CD4-positive, alpha-beta T cell (primary cell): Measurements from ENCODE around the gene ABHD14A. TPM values are rescaled to one million over a fixed set of nuclear protein-coding genes. Genes with fewer than 3 reads are reported as not detected.

Source experiments
- ATAC-seq: fragments of 200-7000 bp; cut with Tn5 transposase; one replicate; pipeline ENCODE4 v1.10.0; 2022; ENCODE audit warnings: mild to moderate bottlenecking; ENCODE audit not compliant: poor library complexity
- CTCF ChIA-PET: fragments of 350-600 bp; sonication (Branson Sonifier 250); formaldehyde crosslinking; loops from one replicate; lab custom pipeline; 2021; ENCODE audit warnings: antibody characterized with exemption, inconsistent platforms; lab: Charles Lee
- POLR2A ChIA-PET: fragments of 350-600 bp; sonication (Branson Sonifier 250); formaldehyde crosslinking; loops from one replicate; lab custom pipeline; 2021; ENCODE audit warnings: antibody characterized with exemption, inconsistent platforms; lab: Charles Lee
- DNase-seq, 14 experiments: peaks; one replicate each; pipeline ENCODE4 v3.0.0-alpha.2; 2013 to 2020; ENCODE audit warnings: mixed read lengths in 2 of 14
- H3K27ac ChIP-seq, 2 donors: one replicate each; pipeline versions ENCODE4 v1.5.1 to v1.7.0; 2013; ENCODE audit warnings: low read length in 2 of 2, low read depth in 1 of 2, mild to moderate bottlenecking in 1 of 2
- H3K27me3 ChIP-seq, 2 experiments: 1 replicate in 1 of 2; 2 replicates in 1 of 2; pipeline versions ENCODE4 v1.6.1 to v1.7.0; 2013; ENCODE audit warnings: low read length in 2 of 2, control low read depth in 1 of 2, mild to moderate bottlenecking in 1 of 2, moderate library complexity in 1 of 2; ENCODE audit not compliant: insufficient read depth in 2 of 2, control insufficient read depth in 1 of 2
- H3K36me3 ChIP-seq: one replicate; pipeline ENCODE4 v1.6.1; 2013; ENCODE audit warnings: low read length, control low read depth; ENCODE audit not compliant: insufficient read depth
- H3K4me1 ChIP-seq: one replicate; pipeline ENCODE4 v1.6.1; 2013; ENCODE audit warnings: low read length, control low read depth; ENCODE audit not compliant: insufficient read depth
- H3K4me3 ChIP-seq: one replicate; pipeline ENCODE4 v1.5.1; 2013; ENCODE audit warnings: mild to moderate bottlenecking, low read length, moderate library complexity
- H3K9me3 ChIP-seq, 2 experiments: 1 replicate in 1 of 2; 2 replicates in 1 of 2; pipeline versions ENCODE4 v1.6.1 to v1.7.0; 2013; ENCODE audit warnings: low read length in 2 of 2, mild to moderate bottlenecking in 2 of 2, control low read depth in 1 of 2, moderate library complexity in 1 of 2; ENCODE audit not compliant: control insufficient read depth in 1 of 2, insufficient read depth in 1 of 2
- H3K27ac Mint-ChIP-seq: one replicate; pipeline ENCODE4 v1.8.0; 2020; ENCODE audit warnings: mixed read lengths
- H3K27me3 Mint-ChIP-seq: one replicate; pipeline ENCODE4 v1.8.0; 2021; ENCODE audit warnings: mixed read lengths
- H3K36me3 Mint-ChIP-seq: one replicate; pipeline ENCODE4 v1.8.0; 2021; ENCODE audit warnings: low read depth, mixed read lengths
- H3K4me1 Mint-ChIP-seq: one replicate; pipeline ENCODE4 v1.8.0; 2021; ENCODE audit warnings: low read depth, mixed read lengths
- H3K4me3 Mint-ChIP-seq: one replicate; pipeline ENCODE4 v1.8.0; 2020; ENCODE audit warnings: mild to moderate bottlenecking, mixed read lengths
- H3K9me3 Mint-ChIP-seq: one replicate; pipeline ENCODE4 v1.8.0; 2020; ENCODE audit warnings: mixed read lengths
- intact Hi-C, 2 experiments: fragments of 100-400 bp; cut with DNase I in 1 of 2; cut with micrococcal nuclease in 1 of 2; formaldehyde crosslinking; loops; one replicate each; pipeline versions ENCODE4 v1.15.1 to v1.9.0; 2023 to 2025; cut with DNase I, micrococcal nuclease
- total RNA-seq, 174 experiments: library from RNA in 2 of 174; stranded (reverse) in 2 of 174; gene quantifications; one replicate each; pipeline ENCODE4 v1.2.3 and lab custom pipeline; 2021 to 2026
- TF ChIP-seq, protein P1 (sequence below): fragments of 200-600 bp; IDR thresholded peaks from one replicate; pipeline ENCODE4 v1.8.0; 2022; ENCODE audit warnings: antibody characterized with exemption, mild to moderate bottlenecking

The ABHD14A gene
- total RNA-seq, 2 experiments from 2014 or later: 9.5 to 10.6 TPM

DNA sequence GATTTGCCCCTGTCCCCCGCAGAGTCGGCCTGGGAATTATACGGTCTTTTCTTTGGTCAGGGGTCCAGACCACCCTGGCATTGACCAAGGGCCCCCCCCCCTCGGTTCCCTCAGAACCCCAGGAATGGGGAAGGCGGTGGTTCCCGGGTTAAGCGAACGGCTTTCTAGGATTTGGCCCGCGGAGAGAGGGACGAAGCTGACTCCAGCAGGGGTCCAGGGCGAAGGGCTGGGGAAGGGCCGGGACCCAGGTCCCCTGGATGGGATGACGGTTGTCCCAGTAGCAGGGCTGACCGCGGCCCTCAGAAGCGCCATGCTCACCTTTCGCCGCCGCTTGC lies 33.4 kb upstream of the ABHD14A start:
- Histone ChIP-seq H3K4me1 (peaks cover 32% of the 10 kb centered on the region), H3K27me3 (no peaks in the 10 kb centered on the region), H3K4me3 (peak overlapping the region; percentile 89), H3K36me3 (peaks cover 29% of the 10 kb centered on the region), H3K9me3 (no peaks in the 10 kb centered on the region), H3K27ac (peak overlapping the region in 1 of 2 donors; percentile 3)
- Mint-ChIP-seq H3K27ac (peak overlapping the region; percentile 81), H3K4me3 (peak overlapping the region; percentile 95), H3K4me1 (peaks cover 36% of the 10 kb centered on the region), H3K27me3 (no peaks in the 10 kb centered on the region), H3K9me3 (no peaks in the 10 kb centered on the region), H3K36me3 (peaks cover 46% of the 10 kb centered on the region)
- intact Hi-C loops: loop anchor here in 1 of 2 experiments (5.0 to 10.0 kb wide), 2 partner anchors 439 to 557 kb away; partner anchors contain the start of genes DCAF1 and MANF
- ChIA-PET POLR2A (interaction anchor here (0.6 to 3.4 kb wide), 11 partner anchors 26 to 116 kb away, joined by 3 to 35 read pairs (median 5); partner anchors contain the start of genes ABHD14A, ABHD14B, ACY1 and PCBP4), CTCF (interaction anchor here (0.6 to 2.5 kb wide), 9 partner anchors 16 to 1461 kb away, joined by 3 to 18 read pairs (median 6); partner anchors contain the start of genes ABHD14B, ACY1 and RPL29)
- DNase-seq (no peak), ATAC-seq (no peak)
- TF ChIP-seq, protein P1, sequence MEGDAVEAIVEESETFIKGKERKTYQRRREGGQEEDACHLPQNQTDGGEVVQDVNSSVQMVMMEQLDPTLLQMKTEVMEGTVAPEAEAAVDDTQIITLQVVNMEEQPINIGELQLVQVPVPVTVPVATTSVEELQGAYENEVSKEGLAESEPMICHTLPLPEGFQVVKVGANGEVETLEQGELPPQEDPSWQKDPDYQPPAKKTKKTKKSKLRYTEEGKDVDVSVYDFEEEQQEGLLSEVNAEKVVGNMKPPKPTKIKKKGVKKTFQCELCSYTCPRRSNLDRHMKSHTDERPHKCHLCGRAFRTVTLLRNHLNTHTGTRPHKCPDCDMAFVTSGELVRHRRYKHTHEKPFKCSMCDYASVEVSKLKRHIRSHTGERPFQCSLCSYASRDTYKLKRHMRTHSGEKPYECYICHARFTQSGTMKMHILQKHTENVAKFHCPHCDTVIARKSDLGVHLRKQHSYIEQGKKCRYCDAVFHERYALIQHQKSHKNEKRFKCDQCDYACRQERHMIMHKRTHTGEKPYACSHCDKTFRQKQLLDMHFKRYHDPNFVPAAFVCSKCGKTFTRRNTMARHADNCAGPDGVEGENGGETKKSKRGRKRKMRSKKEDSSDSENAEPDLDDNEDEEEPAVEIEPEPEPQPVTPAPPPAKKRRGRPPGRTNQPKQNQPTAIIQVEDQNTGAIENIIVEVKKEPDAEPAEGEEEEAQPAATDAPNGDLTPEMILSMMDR: no peak

DNA sequence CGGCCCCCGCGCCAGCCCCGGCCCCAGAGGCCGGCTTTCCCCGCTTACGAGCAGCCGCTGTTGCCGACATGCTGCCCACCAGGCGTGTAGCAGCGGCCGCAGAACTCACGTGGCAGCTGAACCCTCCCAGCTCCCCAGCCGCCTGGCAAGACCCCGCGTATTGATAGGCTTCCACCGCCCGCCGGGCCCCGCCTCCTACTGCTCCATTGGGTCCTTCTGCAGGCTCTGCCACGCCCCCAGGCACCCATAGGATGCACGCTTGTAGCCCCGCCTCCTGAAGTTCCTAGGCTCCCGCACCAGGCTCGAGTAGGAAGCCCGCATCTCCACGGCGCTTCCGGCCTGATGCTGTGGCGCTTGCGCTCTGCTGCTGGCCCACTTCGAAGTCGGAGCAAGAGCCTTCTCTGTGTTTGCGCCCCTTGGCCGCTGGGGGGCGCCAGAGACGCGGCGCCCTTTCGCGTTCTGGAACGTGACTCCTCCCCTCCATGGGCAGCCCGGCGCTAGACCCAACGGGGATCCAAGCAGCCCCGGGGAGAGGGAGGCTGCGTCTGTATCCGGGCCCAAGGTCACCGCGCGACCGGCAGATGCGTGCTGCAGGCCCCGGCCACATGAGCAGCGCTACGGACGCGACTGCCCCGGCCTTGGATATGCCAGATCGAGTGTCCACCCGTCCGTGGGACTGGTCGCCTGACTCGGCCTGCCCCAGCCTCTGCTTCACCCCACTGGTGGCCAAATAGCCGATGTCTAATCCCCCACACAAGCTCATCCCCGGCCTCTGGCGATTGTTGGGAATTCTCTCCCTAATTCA lies 32.9 kb upstream of the ABHD14A start, which contains the start of the genes PARP3 and RRP9:
Gene PARP3, plus strand, starts transcription at position 566 of the 805 bp plus-strand sequence. CDS start 993 bp downstream, outside the sequence.
Gene RRP9, minus strand, starts transcription at position 107 of the 805 bp plus-strand sequence. Its CDS starts 37 bp downstream, at position 70.
- Histone ChIP-seq H3K36me3 (peaks cover 23% of the 10 kb centered on the region), H3K27ac (peak within 1 kb of the TSS; percentile 39 to 71), H3K4me1 (peaks cover 32% of the 10 kb centered on the region), H3K9me3 (no peaks in the 10 kb centered on the region), H3K4me3 (peak within 1 kb of the TSS; percentile 89), H3K27me3 (no peaks in the 10 kb centered on the region)
- Mint-ChIP-seq H3K9me3 (no peaks in the 10 kb centered on the region), H3K27ac (peak within 1 kb of the TSS; percentile 81), H3K27me3 (no peaks in the 10 kb centered on the region), H3K4me1 (peaks cover 36% of the 10 kb centered on the region), H3K4me3 (peak within 1 kb of the TSS; percentile 95), H3K36me3 (peaks cover 40% of the 10 kb centered on the region)
- intact Hi-C loops: loop anchor here (1.0 to 10.0 kb wide), 9 partner anchors 32 to 557 kb away; partner anchors contain the start of genes ABHD14B (in 2 of the 2), RPL29 (in 2 of the 2), DCAF1 (in 1 of the 2) and DUSP7 (in 1 of the 2)
- ChIA-PET CTCF (interaction anchor here (0.6 to 2.5 kb wide), 9 partner anchors 15 to 1462 kb away, joined by 3 to 18 read pairs (median 6); partner anchors contain the start of genes ABHD14B, ACY1 and RPL29), POLR2A (interaction anchor here (0.6 to 3.4 kb wide), 14 partner anchors 25 to 116 kb away, joined by 3 to 35 read pairs (median 4); partner anchors contain the start of genes ABHD14A, ABHD14B, ACY1 and PCBP4)
- DNase-seq: peak; percentile 97 to 100 (median 99)
- peak; percentile 92 for ATAC-seq
- TF ChIP-seq, protein P1: peak; percentile 95
